Measurements from ENCODE around the gene MON1A.
"Not testable (repeated sequence)": the region's sequence is repeated elsewhere in the genome, so short reads cannot be mapped to it uniquely, and the experiment has no call there.

MON1A gene

GRCh38 chr3:49929291-49930167 is at the start of gene MON1A:
Gene MON1A, minus strand, starts transcription at chr3:49929811. Its CDS starts 16,465 bp downstream, at chr3:49913346.
- peak; percentile 63 to 76 for DNase-seq

- no peak for DNase-seq
These were observed 47.3 kb upstream of the MON1A start for GRCh38 chr3:49976942-49977341.

- DNase-seq, result no peak
These were observed 43.0 kb upstream of the MON1A start for GRCh38 chr3:49972656-49973055.

GRCh38 chr3:49968346-49968745 is 38.7 kb upstream of the MON1A start:
- no peak for DNase-seq

- no peak for DNase-seq
These were observed 37.7 kb upstream of the MON1A start for GRCh38 chr3:49967291-49967690.

GRCh38 chr3:49966233-49966942 is 36.8 kb upstream of the MON1A start:
- no peak for DNase-seq

- no peak for DNase-seq
These were observed 26.0 kb upstream of the MON1A start for GRCh38 chr3:49955636-49956035.

- DNase-seq, result no peak
These were observed 23.3 kb upstream of the MON1A start for GRCh38 chr3:49952924-49953323.

- DNase-seq, result no peak
These were observed 13.0 kb upstream of the MON1A start for GRCh38 chr3:49942651-49943050.

GRCh38 chr3:49940667-49941249 is 11.1 kb upstream of the MON1A start:
- no peak for DNase-seq

- peak; percentile 80 to 91 for DNase-seq
These were observed 10.5 kb upstream of the MON1A start, which contains the start of gene RBM6 for GRCh38 chr3:49939858-49940666. Gene RBM6, plus strand, starts transcription at chr3:49940150. Its CDS starts 22,492 bp downstream, at chr3:49962642.

- DNase-seq, result no peak
These were observed 7.5 kb upstream of the MON1A start for GRCh38 chr3:49937090-49937489.

- not testable (repeated sequence) for DNase-seq
These were observed 2.7 kb upstream of the MON1A start for GRCh38 chr3:49932281-49932680.

GRCh38 chr3:49930922-49931321 is 1.3 kb upstream of the MON1A start:
- DNase-seq, result peak in 1 of 2 experiments; percentile 1

- no peak for DNase-seq
These were observed 618 bp upstream of the MON1A start for GRCh38 chr3:49930168-49930690.

GRCh38 chr3:49928481-49929017 is 1.1 kb downstream of the MON1A start:
- no peak for DNase-seq

- no peak for DNase-seq
These were observed 1.8 kb downstream of the MON1A start for GRCh38 chr3:49927798-49928197.

- no peak for DNase-seq
These were observed 3.4 kb downstream of the MON1A start for GRCh38 chr3:49926117-49926728.

- DNase-seq, result no peak
These were observed 4.1 kb downstream of the MON1A start for GRCh38 chr3:49925485-49925884.

GRCh38 chr3:49924683-49925082 is 4.9 kb downstream of the MON1A start:
- DNase-seq, result no peak

- not testable (repeated sequence) for DNase-seq
These were observed 11.6 kb downstream of the MON1A start for GRCh38 chr3:49917806-49918590.

All from NCI-H1930 (cell line).